ENCODE results near the gene GNL2.

GNL2 gene

DNA sequence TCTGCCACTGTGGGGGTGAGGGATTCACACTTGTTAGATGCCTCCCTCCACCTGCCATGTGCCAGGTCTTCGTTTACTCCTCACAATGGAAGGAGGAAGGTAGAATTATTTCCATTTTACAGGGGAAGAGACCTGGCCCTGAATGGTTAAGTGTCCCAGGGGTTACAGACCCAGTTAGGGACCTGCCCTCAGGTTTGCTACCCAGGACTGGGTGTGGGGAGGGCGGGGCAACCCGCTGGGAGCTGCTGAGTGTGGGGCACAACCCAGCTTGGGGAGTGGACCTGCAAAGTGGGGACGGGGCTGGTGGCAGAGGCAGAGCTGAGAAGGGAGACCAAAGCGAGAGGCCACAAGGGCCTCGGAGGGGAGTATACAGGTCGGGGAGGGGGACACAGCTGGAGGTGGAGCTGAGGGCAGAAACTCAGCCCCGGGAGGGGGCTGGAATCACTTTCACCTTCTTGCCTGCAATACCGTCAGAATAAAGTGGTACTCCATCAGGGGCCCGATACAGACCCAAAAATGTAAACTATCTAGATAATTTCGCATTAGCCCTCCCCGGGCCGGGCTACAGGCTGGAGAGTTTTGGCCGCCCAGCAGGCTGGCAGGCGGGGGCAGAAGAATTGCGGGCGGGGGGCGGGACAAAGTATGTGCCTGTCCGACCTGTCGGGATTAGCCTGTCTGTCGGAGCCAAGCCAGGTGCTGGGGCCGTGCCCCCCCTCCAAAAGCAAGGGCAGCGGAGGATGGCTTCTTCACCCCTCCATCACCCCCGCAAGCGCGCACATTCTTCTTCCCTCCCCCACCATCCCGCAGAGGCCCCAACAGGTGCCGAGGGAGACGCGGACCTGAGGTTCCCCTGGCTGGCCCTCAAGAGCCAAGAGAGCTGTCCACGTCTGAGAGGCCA lies 37.6 kb upstream of the GNL2 start:
- DNase-seq (ENCODE audit: low read depth), result no peak
- TF ChIP-seq, protein P1, sequence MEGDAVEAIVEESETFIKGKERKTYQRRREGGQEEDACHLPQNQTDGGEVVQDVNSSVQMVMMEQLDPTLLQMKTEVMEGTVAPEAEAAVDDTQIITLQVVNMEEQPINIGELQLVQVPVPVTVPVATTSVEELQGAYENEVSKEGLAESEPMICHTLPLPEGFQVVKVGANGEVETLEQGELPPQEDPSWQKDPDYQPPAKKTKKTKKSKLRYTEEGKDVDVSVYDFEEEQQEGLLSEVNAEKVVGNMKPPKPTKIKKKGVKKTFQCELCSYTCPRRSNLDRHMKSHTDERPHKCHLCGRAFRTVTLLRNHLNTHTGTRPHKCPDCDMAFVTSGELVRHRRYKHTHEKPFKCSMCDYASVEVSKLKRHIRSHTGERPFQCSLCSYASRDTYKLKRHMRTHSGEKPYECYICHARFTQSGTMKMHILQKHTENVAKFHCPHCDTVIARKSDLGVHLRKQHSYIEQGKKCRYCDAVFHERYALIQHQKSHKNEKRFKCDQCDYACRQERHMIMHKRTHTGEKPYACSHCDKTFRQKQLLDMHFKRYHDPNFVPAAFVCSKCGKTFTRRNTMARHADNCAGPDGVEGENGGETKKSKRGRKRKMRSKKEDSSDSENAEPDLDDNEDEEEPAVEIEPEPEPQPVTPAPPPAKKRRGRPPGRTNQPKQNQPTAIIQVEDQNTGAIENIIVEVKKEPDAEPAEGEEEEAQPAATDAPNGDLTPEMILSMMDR (IDR thresholded peaks at IDR 0.05; ENCODE audit: control insufficient read depth, insufficient read depth, low read depth, low read length, missing control alignments), result no peak
- H3K4me3 ChIP-seq (ENCODE audit: control insufficient read depth, low read depth, low read length), result no peak overlapping the region

DNA sequence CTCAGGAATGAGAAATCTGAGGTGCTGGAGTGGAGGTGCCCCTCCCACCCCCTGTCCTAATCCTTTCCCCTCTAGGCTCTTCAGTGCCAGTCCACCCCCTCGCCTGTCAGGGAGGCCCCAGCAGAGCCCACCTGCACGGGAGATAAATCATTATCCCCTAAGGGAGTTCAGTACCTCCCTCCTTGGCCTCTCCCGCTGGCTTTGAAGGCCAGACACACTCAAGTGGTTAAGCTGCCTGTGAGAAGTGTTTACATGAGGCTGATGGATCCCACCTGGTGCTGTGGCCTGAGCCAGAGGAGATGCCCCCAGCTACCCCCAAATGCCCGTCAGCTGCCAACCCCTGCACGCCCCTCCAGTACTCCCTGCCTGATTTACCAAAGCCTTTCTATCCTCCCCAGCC lies 35.3 kb upstream of the GNL2 start:
- TF ChIP-seq, protein P1 (IDR thresholded peaks at IDR 0.05; ENCODE audit: control insufficient read depth, insufficient read depth, low read depth, low read length, missing control alignments), result no peak
- no peak for DNase-seq (ENCODE audit: low read depth)

DNA sequence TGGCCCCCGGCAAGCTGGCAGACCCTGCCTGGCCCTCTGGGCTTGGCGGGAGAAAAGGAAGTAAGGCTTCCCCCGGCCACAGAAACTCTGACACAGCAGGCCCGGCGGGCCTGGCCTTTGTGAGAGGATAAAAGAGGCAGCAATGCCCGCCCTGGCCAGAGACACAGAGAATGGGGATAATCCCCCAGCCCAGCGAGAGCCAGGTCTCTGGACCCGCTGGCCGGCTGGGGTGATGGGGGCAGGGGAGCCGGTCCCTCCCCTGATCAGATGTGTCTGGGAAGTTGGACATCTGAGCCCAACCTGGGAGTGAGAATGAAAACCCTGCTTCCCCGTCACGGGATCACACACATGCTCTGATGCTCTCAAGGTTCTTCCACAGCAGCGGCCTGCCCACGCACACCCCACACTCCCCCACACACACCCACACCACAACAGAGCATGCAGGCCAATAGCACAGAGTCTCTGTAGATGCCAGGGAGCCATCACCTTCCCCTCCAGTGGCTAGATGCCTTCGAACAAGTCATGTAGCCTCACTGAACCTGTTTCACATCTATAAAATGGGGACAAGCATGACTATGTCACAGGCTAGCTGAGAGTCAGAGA lies 34.8 kb upstream of the GNL2 start:
- no peak overlapping the region for H3K4me3 ChIP-seq (ENCODE audit: control insufficient read depth, low read depth, low read length)
- TF ChIP-seq, protein P1 (IDR thresholded peaks at IDR 0.05; ENCODE audit: control insufficient read depth, insufficient read depth, low read depth, low read length, missing control alignments), result no peak
- DNase-seq (ENCODE audit: low read depth), result no peak

More for the DNA sequence above, 35.3 kb upstream of the GNL2 start:
- H3K4me3 ChIP-seq (ENCODE audit: control insufficient read depth, low read depth, low read length), result no peak overlapping the region

DNA sequence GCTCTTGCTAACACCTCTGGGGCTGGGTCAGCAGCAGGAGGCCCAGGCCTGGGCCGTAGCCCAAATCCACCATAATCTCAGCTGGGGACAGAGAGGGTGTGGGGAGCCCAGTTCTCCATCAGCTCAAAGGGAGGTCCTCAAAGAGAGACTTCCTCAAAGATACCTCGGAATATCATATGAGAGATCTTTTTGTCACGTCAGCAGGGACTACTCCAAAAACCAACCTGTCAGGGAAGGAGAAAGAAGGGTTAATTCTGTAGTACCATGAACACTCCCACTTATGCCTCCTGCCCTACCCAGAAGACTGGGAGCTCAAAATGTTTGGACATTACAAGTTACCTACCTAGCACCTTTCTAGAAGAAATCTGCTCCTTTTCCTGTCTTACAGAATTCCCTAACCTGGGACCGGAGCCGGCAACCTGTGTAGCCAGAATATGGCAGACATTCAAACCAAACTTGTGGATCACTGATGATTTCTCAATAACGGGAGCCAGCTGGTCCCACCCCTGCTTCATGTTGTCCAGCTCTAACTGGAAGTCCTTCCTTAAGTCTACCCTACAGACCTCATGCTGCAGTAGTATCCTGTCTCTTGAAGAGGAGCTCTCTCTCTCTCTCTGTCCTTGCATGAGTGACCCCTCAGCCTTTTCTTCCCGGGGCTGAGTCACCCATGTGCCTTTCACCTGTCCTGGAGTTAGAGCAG lies 34.1 kb upstream of the GNL2 start:
- TF ChIP-seq, protein P1 (IDR thresholded peaks at IDR 0.05; ENCODE audit: control insufficient read depth, insufficient read depth, low read depth, low read length, missing control alignments), result no peak
- DNase-seq (ENCODE audit: low read depth), result no peak
- H3K4me3 ChIP-seq (ENCODE audit: control insufficient read depth, low read depth, low read length), result no peak overlapping the region

DNA sequence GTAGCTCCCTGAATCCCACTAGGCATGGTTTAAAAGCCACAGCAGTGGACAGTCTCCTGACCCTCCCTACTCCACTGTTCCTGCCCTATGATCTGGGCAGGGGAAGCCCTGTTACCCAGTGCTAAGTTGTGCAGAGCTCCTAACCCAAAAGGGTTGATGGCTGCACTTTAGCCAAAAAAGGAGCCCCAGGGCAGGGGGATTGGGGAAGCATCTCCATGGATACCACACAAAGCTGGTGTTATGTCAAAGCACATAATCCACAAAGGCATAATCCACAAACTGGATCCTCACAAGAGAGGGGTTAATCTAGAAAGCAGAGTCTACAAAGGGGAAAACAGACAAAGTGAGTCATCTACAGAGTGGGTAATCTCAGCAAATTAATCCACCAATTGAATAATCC lies 33.3 kb upstream of the GNL2 start:
- TF ChIP-seq, protein P1 (IDR thresholded peaks at IDR 0.05; ENCODE audit: control insufficient read depth, insufficient read depth, low read depth, low read length, missing control alignments), result no peak
- no peak overlapping the region for H3K4me3 ChIP-seq (ENCODE audit: control insufficient read depth, low read depth, low read length)
- no peak for DNase-seq (ENCODE audit: low read depth)

DNA sequence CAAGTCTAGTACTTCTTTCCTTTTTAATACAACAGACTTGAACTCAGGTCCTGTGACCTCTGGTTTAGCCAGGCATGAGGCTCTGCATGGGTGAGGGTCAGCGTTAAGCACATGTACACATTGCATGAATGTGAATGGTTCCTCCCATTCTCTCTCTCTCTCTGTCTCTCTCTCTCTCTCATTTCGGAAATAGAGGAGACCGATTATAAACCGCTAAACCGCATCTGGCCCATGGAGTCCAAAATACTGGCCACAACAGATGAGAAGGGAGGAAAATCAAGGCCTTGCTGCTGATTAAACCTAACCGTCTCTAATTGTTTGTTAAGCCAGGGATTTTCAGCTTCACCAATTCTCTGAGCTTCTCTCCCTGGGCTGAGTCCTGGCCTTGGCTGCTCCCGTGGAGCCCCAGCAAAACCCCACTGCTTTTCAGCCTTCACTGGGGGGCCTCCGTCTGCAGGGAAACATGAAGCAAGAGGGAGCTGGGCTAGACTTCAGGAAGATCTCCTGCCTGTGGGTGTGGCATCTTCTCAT lies 32.4 kb upstream of the GNL2 start:
- TF ChIP-seq, protein P1 (IDR thresholded peaks at IDR 0.05; ENCODE audit: control insufficient read depth, insufficient read depth, low read depth, low read length, missing control alignments), result no peak
- no peak for DNase-seq (ENCODE audit: low read depth)
- no peak overlapping the region for H3K4me3 ChIP-seq (ENCODE audit: control insufficient read depth, low read depth, low read length)

All from AG09309 (cell line).